HCEC 1CT (cell line): Measurements from ENCODE around the gene NDUFAB1.
"Not testable (repeated sequence)": the region's sequence is repeated elsewhere in the genome, so short reads cannot be mapped to it uniquely, and the experiment has no call there.

Source experiments
- DNase-seq: peaks from one replicate; pipeline ENCODE4 v3.0.0-alpha.2; 2017

The NDUFAB1 gene

GRCh38 chr16:23595951-23596720 is at the start of gene NDUFAB1:
Gene NDUFAB1, minus strand, starts transcription at chr16:23596316. Its CDS starts 26 bp downstream, at chr16:23596290.
- peak; percentile 86 for DNase-seq

- DNase-seq: no peak
These were observed 46.2 kb upstream of the NDUFAB1 start for GRCh38 chr16:23642246-23642774.

GRCh38 chr16:23640931-23641765 is 45.0 kb upstream of the NDUFAB1 start, which contains the start of the genes DCTN5 and PALB2:
Gene DCTN5, plus strand, starts transcription at chr16:23641466. Its CDS starts 77 bp downstream, at chr16:23641543.
Gene PALB2, minus strand, starts transcription at chr16:23641310. Its CDS starts 153 bp downstream, at chr16:23641157.
- DNase-seq: peak; percentile 97

GRCh38 chr16:23640615-23640930 is 44.5 kb upstream of the NDUFAB1 start:
- DNase-seq: no peak

- DNase-seq: no peak
These were observed 39.8 kb upstream of the NDUFAB1 start for GRCh38 chr16:23635958-23636357.

GRCh38 chr16:23634461-23635036 is 38.4 kb upstream of the NDUFAB1 start:
- DNase-seq: no peak

GRCh38 chr16:23631874-23632273 is 35.8 kb upstream of the NDUFAB1 start:
- not testable (repeated sequence) for DNase-seq

GRCh38 chr16:23629516-23629915 is 33.4 kb upstream of the NDUFAB1 start:
- DNase-seq: no peak

- DNase-seq: no peak
These were observed 28.0 kb upstream of the NDUFAB1 start for GRCh38 chr16:23624092-23624491.

GRCh38 chr16:23615805-23616204 is 19.7 kb upstream of the NDUFAB1 start:
- DNase-seq: no peak

- no peak for DNase-seq
These were observed 15.8 kb upstream of the NDUFAB1 start for GRCh38 chr16:23611936-23612335.

- not testable (repeated sequence) for DNase-seq
These were observed 14.8 kb upstream of the NDUFAB1 start for GRCh38 chr16:23610905-23611304.

GRCh38 chr16:23609929-23610328 is 13.8 kb upstream of the NDUFAB1 start:
- DNase-seq: no peak

GRCh38 chr16:23608194-23608593 is 12.1 kb upstream of the NDUFAB1 start:
- peak; percentile 24 for DNase-seq

GRCh38 chr16:23607726-23608125 is 11.6 kb upstream of the NDUFAB1 start:
- DNase-seq: peak; percentile 13

GRCh38 chr16:23597003-23597756 is 1.1 kb upstream of the NDUFAB1 start:
- DNase-seq: no peak

- no peak for DNase-seq
These were observed 718 bp downstream of the NDUFAB1 start for GRCh38 chr16:23595246-23595950.

GRCh38 chr16:23594186-23594585 is 1.9 kb downstream of the NDUFAB1 start:
- DNase-seq: no peak

- DNase-seq: no peak
These were observed 5.9 kb downstream of the NDUFAB1 start for GRCh38 chr16:23590181-23590580.

GRCh38 chr16:23587726-23588125 is 8.4 kb downstream of the NDUFAB1 start:
- peak; percentile 93 for DNase-seq

- DNase-seq: no peak
These were observed 11.7 kb downstream of the NDUFAB1 start for GRCh38 chr16:23584186-23585076.
